Left renal pelvis (tissue), 4 donors: ENCODE results near the gene ATCAY. TPM values are rescaled to one million over a fixed set of nuclear protein-coding genes. Genes with fewer than 3 reads are reported as not detected.
"Not testable (repeated sequence)": the region's sequence is repeated elsewhere in the genome, so short reads cannot be mapped to it uniquely, and the experiment has no call there.

Experiments
- DNase-seq, 4 donors: peaks; one replicate each; pipeline ENCODE4 v3.0.0-alpha.2; 2013; ENCODE audit warnings: low read depth in 4 of 4, low spot score in 3 of 4
- polyA plus RNA-seq, 4 donors: library from polyadenylated mRNA; unstranded; fragments of 120-200 nt; gene quantifications; one replicate each; pipeline ENCODE4 v1.2.1, GENCODE V29; 2013; ENCODE audit not compliant: insufficient read length in 4 of 4

The ATCAY gene
- polyA plus RNA-seq, 4 donors, result 0.30 to 0.76 (median 0.47) TPM

DNA sequence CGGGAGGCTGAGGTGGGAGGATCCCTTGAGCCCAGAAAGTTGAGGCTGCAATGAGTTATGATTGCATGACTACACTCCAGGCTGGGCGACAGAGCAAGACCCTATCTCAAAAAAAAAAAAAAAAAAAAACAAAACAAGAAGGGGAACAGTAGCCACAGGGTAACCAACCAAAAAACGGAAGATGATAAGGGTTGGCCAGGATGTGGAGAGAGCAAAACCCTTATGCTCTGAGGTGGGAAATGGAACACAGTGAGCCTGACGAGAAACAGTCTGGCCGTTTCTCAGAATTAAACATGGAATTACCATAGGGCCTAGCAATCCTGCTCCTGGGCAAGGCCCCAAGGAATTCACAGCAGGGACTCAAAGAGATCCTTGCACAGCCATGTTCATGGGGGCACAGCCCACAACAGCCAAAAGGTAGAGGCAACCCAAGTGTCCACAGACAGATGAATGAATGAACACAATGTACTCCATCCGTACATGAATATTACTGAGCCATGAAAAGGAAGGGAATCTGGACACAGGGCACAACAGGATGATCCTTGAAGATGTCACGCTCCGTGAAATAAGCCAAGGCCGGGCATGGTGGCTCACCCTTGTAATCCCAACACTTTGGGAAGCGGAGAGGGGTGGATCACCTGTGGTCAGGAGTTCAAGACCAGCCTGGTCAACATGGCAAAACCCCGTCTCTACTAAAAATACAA, 63.7 kb downstream of the ATCAY start:
- no peak for DNase-seq

DNA sequence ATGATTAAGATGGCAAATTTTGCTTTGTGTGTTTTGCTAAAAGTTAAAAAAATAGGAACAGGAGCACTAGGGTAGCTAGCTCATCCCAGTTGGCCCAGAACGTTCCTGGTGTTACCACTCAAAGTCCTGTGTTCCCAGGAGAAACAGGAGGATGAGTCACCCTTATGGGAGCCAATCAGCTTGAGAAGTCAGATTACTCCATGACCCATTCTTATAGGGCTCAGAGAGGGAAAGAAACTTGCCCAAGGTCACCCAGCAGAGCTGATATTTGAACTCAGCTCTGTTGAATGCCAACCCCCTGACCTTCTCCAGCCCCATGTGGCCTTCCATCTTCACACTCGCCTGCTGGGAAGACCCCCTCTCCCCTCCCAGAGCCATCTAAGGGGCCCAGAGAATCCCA, 65.4 kb downstream of the ATCAY start:
- no peak for DNase-seq

DNA sequence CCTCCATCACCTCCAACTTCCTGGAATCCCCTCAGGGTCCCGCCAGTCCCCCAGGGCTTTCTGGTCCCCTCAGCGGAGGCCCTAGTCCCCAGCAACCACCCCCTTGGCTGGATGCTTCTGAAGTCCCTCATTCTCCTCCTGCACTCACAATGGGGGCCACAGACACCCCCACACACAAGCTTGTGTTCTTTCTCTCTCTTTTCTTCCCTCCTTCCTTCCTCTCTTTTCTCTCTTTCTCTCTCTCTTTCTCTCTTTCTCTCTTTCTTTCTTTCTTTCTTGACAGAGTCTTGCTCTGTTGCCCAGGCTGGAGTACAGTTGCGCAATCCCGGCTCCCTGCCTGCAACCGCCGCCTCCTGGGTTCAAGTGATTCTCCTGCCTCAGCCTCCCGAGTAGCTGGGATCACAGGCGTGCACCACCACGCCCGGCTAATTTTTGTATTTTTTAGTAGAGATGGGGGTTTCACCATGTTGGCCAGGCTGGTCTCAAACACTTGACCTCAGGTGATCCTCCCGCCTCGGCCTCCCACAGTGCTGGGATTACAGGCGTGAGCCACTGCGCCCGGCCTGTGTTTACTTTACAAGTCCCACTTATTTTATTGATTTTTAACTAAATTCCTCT, 66.9 kb downstream of the ATCAY start:
- DNase-seq, result not testable (repeated sequence)

GRCh38 chr19:3949294-3949693, 68.8 kb downstream of the ATCAY start:
- DNase-seq, result no peak

- DNase-seq, result no peak
Measured at GRCh38 chr19:3949997-3950859, 69.7 kb downstream of the ATCAY start.

GRCh38 chr19:3950871-3951861, 70.7 kb downstream of the ATCAY start:
- DNase-seq, result no peak

- DNase-seq, result not testable (repeated sequence)
Measured at GRCh38 chr19:3952755-3953276, 72.3 kb downstream of the ATCAY start.

- no peak for DNase-seq
Measured at GRCh38 chr19:3954107-3954506, 73.6 kb downstream of the ATCAY start.

DNA sequence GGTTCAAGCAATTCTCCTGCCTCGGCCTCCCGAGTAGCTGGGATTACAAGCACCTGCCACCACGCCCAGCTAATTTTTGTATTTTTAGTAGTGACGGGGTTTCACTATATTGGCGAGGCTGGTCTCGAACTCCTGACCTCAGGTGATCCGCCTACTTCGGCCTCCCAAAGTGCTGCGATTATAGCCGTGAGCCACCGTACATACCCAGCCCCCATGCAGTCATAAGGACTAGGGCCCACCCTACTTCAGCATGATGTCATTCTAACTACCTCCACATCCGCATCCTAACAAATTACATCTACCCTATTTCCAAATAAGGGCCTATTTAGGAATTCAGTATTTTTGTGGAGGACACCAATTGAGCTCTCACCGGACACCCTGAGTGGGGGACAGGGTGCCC, 74.8 kb downstream of the ATCAY start:
- DNase-seq, result not testable (repeated sequence)

GRCh38 chr19:3955688-3956087, 75.2 kb downstream of the ATCAY start:
- DNase-seq, result no peak

GRCh38 chr19:3958836-3959765, 78.6 kb downstream of the ATCAY start:
- no peak for DNase-seq

DNA sequence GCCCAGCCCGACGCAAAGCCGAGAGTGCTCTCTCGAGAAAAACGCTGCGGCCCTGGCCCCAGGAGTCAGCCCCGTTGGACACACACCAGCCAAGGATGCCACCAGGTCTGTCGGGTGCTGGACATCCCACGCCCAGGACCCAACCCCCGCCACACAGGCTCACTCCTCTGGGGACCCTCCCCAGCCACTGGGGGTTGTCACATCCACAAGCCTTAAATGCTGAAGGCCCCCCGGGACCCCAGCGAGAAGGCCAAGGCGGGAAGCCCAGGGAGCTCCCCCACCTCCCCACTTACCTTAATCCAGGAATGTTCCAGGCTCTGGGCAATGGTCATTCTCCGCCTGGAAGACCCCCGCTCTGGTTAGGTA, 79.3 kb downstream of the ATCAY start:
- DNase-seq, result no peak

GRCh38 chr19:3961007-3961406, 80.5 kb downstream of the ATCAY start:
- DNase-seq, result no peak

DNA sequence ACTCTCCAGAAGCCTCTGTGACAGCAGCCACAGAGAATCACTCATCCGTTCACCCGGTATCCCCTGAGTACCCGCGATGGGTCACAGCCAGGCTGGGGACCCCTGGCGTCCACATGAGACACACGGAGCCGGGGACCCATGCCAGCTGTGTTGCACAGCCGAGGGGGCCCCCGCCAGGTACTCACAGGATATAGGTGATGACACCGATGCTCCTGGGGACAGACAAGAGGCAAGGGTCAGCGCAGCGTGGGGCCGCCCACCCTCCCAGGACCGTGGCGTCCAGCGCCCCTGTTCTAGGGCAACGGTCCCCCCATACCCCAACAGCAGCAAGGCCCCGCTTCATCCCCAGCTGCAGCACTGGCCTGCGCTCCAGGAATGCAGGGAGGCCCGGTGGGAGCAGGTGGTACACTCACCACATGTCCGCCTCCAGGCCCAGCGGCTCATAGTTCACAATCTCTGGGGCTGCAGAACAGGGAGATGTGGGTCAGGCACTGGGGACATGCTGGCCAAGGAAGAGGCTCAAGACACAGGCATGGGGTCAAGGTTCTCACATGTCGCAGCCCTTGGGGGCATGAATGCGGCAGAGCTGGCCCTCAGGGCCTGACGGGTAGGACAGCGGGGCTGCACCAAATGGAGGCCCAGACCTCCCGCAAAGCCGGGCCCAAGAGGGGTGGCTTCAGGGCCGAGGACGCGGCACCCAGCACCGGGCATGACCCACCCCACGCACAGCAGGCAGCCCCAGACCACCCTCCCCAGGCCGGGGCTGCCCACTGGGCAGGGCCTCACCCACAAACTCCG, 83.2 kb downstream of the ATCAY start:
- DNase-seq, result no peak

DNA sequence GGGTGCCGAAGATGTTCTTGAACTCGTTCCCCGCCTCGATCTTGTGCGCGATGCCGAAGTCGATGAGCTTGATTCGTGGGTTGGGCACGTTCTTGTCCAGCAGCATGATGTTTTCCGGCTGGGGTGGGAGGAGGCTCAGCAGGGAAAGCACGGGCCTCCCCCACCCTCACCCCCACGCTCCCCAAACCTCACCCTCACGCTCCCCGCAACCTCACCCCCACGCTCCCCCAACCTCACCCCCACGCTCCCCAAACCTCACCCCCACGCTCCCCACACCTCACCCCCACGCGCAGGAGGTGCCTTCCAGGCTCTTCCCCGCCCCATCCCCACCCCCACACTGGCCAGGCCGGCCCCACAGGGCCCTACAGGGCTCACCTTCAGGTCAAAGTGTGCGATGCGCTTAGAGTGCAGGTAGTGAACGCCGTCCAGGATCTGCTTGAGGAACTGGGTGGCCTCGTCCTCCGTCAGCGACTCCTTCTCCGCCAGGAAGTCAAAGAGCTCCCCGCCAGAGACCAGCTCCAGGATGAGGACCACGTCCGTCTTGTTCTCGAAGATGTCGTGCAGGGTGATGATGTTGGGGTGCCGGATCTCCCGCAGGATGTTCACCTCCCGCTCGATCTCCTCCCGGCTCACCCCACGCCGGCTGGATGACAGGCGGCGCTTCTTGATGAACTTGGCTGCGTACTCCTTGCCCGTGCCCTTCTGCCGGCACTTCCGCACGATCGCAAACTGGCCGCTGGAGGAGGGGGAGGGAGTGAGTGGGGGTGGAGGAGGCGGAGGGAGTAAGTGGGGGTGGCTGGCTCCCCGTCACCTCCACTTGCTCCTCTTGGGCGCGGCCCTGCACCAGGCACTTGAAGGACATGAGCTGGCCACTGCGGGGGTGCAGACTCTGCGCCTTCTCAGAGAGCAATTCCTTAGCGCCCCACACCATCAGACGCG, 84.0 kb downstream of the ATCAY start:
- DNase-seq, result no peak

DNA sequence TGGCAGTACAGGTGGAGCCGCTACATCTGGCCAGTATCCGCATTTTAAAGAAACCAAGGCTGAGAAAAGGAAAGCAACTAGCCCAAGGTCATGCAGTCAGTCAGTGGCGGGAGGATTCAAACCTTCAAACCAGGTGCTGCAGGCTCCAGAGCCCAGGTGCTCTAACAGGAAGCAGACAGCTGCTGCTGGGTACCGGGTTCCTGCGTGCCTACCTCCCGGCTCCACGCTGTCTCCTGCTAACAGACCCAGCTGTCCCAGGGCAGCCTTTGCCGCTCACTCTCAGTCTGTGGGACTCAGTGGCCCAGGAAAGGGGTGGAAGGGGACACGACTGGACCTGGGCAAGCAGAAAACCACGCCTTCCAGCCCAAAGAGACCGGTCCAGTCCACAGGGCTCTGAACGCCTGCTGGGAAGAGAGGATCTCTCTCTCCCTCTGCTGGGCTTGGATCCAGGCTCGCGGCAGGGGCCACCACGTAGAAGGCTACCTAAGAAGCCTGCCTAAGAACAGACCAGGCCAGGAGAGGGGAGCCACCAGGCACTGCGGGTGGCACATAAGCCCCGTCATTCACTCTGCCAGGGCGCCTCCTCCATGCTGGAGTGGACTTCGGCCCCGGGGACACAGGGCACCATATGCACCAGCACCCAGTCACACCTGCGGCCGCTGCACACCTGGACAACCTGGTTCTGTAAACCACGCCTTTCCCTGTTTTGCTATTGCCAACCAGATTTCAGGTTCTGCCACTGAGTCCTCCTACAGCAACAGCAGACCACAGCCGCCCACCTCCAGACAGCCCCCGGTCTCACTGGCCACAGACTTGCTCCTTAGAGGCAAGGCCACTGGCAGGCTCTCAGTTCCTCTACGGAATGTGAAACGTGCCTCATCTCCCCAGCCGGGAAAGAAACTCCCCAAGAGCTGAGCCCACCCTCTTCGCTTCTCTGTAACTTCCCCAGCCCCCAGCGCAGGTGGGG, 85.8 kb downstream of the ATCAY start:
- DNase-seq, result no peak
